H9 (cell line): Measurements from ENCODE around the gene USPL1. TPM values are rescaled to one million over a fixed set of nuclear protein-coding genes. Genes with fewer than 3 reads are reported as not detected.

Experiments
- DNase-seq: peaks from one replicate; pipeline ENCODE4 v3.0.0-alpha.2; 2017
- H2AFZ ChIP-seq: one replicate; pipeline ENCODE4 v1.6.1; 2013; ENCODE audit warnings: mild to moderate bottlenecking, low read length, control low read depth, moderate library complexity
- H2AK5ac ChIP-seq: 2 replicates; pipeline ENCODE4 v1.6.1; 2013; ENCODE audit warnings: low read length, control low read depth, mixed read lengths; ENCODE audit not compliant: insufficient read length
- H2BK120ac ChIP-seq: one replicate; pipeline ENCODE4 v1.6.1; 2013; ENCODE audit warnings: low read depth, mild to moderate bottlenecking, low read length, control low read depth, inconsistent platforms; ENCODE audit not compliant: poor library complexity, severe bottlenecking
- H2BK12ac ChIP-seq: 2 replicates; pipeline ENCODE4 v1.6.1; 2013; ENCODE audit warnings: low read length, control low read depth, mixed read lengths, low read depth; ENCODE audit not compliant: insufficient read length
- H2BK15ac ChIP-seq: 2 replicates; pipeline ENCODE4 v1.6.1; 2013; ENCODE audit warnings: low read depth, low read length, control low read depth
- H2BK20ac ChIP-seq: one replicate; pipeline ENCODE4 v1.6.1; 2013; ENCODE audit warnings: low read depth, mild to moderate bottlenecking, low read length, control low read depth, inconsistent platforms; ENCODE audit not compliant: poor library complexity, severe bottlenecking
- H2BK5ac ChIP-seq: 2 replicates; pipeline ENCODE4 v1.6.1; 2013; ENCODE audit warnings: low read length, control low read depth, mixed read lengths; ENCODE audit not compliant: insufficient read length
- H3K14ac ChIP-seq: 2 replicates; pipeline ENCODE4 v1.6.1; 2013; ENCODE audit warnings: low read length, control low read depth; ENCODE audit not compliant: insufficient read depth
- H3K18ac ChIP-seq: 2 replicates; pipeline ENCODE4 v1.6.1; 2013; ENCODE audit warnings: low read depth, mild to moderate bottlenecking, mixed read lengths, low read length, control low read depth; ENCODE audit not compliant: insufficient read length
- H3K23ac ChIP-seq: 2 replicates; pipeline ENCODE4 v1.6.1; 2013; ENCODE audit warnings: low read length, control low read depth, mixed read lengths, low read depth; ENCODE audit not compliant: insufficient read length
- H3K23me2 ChIP-seq: 2 replicates; pipeline ENCODE4 v1.6.1; 2013; ENCODE audit warnings: low read depth, mild to moderate bottlenecking, mixed read lengths, low read length, control low read depth; ENCODE audit not compliant: insufficient read length, poor library complexity, severe bottlenecking
- H3K27ac ChIP-seq: 2 replicates; pipeline ENCODE4 v1.5.1; 2013; ENCODE audit warnings: low read length, control low read depth, mixed read lengths, low read depth; ENCODE audit not compliant: insufficient read length
- H3K27me3 ChIP-seq: 2 replicates; pipeline ENCODE4 v1.6.1; 2013; ENCODE audit warnings: low read length, control low read depth, inconsistent platforms; ENCODE audit not compliant: insufficient read depth
- H3K4ac ChIP-seq: 2 replicates; pipeline ENCODE4 v1.6.1; 2013; ENCODE audit warnings: low read depth, mild to moderate bottlenecking, control low read depth, inconsistent platforms, low read length, moderate library complexity
- H3K4me1 ChIP-seq: 2 replicates; pipeline ENCODE4 v1.6.1; 2013; ENCODE audit warnings: low read length, control low read depth, inconsistent platforms; ENCODE audit not compliant: insufficient read depth
- H3K4me2 ChIP-seq: 2 replicates; pipeline ENCODE4 v1.6.1; 2013; ENCODE audit warnings: low read length, control low read depth, mixed read lengths; ENCODE audit not compliant: insufficient read length, insufficient read depth
- H3K56ac ChIP-seq: 2 replicates; pipeline ENCODE4 v1.6.1; 2013; ENCODE audit warnings: low read depth, mild to moderate bottlenecking, mixed read lengths, low read length, control low read depth; ENCODE audit not compliant: insufficient read length
- H3K79me1 ChIP-seq: 2 replicates; pipeline ENCODE4 v1.6.1; 2013; ENCODE audit warnings: low read depth, mild to moderate bottlenecking, moderate library complexity, low read length, control low read depth, inconsistent platforms; ENCODE audit not compliant: insufficient read depth, poor library complexity, severe bottlenecking
- H3K79me2 ChIP-seq: 2 replicates; pipeline ENCODE4 v1.6.1; 2013; ENCODE audit warnings: low read length, control low read depth, inconsistent platforms; ENCODE audit not compliant: insufficient read depth
- H3K9ac ChIP-seq: 2 replicates; pipeline ENCODE4 v1.6.1; 2013; ENCODE audit warnings: low read length, control low read depth, mixed read lengths; ENCODE audit not compliant: insufficient read length; ENCODE audit errors: extremely low read depth
- H3K9me3 ChIP-seq: one replicate; pipeline ENCODE4 v1.6.1; 2013; ENCODE audit warnings: low read depth, low read length, inconsistent platforms; ENCODE audit not compliant: control insufficient read depth
- H3T11ph ChIP-seq: one replicate; pipeline ENCODE4 v1.6.1; 2013; ENCODE audit warnings: mild to moderate bottlenecking, low read length, control low read depth, inconsistent platforms
- H4K20me1 ChIP-seq: one replicate; pipeline ENCODE4 v1.6.1; 2013; ENCODE audit not compliant: control insufficient read depth, insufficient read length, insufficient read depth
- H4K5ac ChIP-seq: 2 replicates; pipeline ENCODE4 v1.6.1; 2013; ENCODE audit warnings: low read depth, mild to moderate bottlenecking, mixed read lengths, low read length, control low read depth; ENCODE audit not compliant: insufficient read length
- H4K8ac ChIP-seq: replicated peaks from 2 replicates; pipeline ENCODE4 v1.6.1; 2013; ENCODE audit warnings: low read length, control low read depth, mixed read lengths, low read depth; ENCODE audit not compliant: insufficient read length
- H4K91ac ChIP-seq: 2 replicates; pipeline ENCODE4 v1.6.1; 2013; ENCODE audit warnings: low read depth, mild to moderate bottlenecking, moderate library complexity, mixed read lengths, low read length, control low read depth; ENCODE audit not compliant: insufficient read length
- H3K27ac Mint-ChIP-seq, 3 experiments: 2 replicates in 2 of 3; 3 replicates in 1 of 3; pipeline ENCODE4 v1.8.0; 2020 to 2021; ENCODE audit warnings: mixed read lengths in 3 of 3, mild to moderate bottlenecking in 1 of 3, moderate library complexity in 1 of 3
- H3K27me3 Mint-ChIP-seq: 2 replicates; pipeline ENCODE4 v1.8.0; 2021; ENCODE audit warnings: low read depth, mild to moderate bottlenecking, moderate library complexity, mixed read lengths
- H3K36me3 Mint-ChIP-seq, 3 experiments: 2 replicates in 2 of 3; 3 replicates in 1 of 3; pipeline ENCODE4 v1.8.0; 2020 to 2021; ENCODE audit warnings: low read depth in 3 of 3, mixed read lengths in 3 of 3; ENCODE audit not compliant: insufficient read depth in 1 of 3
- H3K4me1 Mint-ChIP-seq, 2 experiments: 2 replicates each; pipeline ENCODE4 v1.8.0; 2020; ENCODE audit warnings: mixed read lengths in 2 of 2
- H3K4me3 Mint-ChIP-seq, 2 experiments: 2 replicates in 1 of 2; 3 replicates in 1 of 2; pipeline ENCODE4 v1.8.0; 2020 to 2021; ENCODE audit warnings: mild to moderate bottlenecking in 2 of 2, mixed read lengths in 2 of 2, moderate library complexity in 1 of 2
- H3K9me3 Mint-ChIP-seq, 2 experiments: 2 replicates in 1 of 2; 3 replicates in 1 of 2; pipeline ENCODE4 v1.8.0; 2020; ENCODE audit warnings: mild to moderate bottlenecking in 2 of 2, mixed read lengths in 2 of 2, moderate library complexity in 1 of 2
- WGBS: extraction: QIAGEN DNeasy Blood & Tissue Kit; methylation state at CpG from one replicate; pipeline ENCODE4 v1.1.7; 2013; ENCODE audit warnings: missing lambda C conversion rate, low lambda C conversion rate, mixed read lengths; ENCODE audit not compliant: insufficient read length; ENCODE audit errors: extremely low coverage; 5-methylcytosine and 5-hydroxymethylcytosine counted together
- total RNA-seq: library from RNA; stranded (reverse); gene quantifications from 2 replicates; pipeline ENCODE4 v1.2.1, GENCODE V29; 2021
- TF ChIP-seq, protein P1 (sequence below): fragments of 200-600 bp; sonication (generic); conservative IDR thresholded peaks from 3 replicates; pipeline ENCODE4 v1.8.0; 2021; ENCODE audit warnings: antibody characterized with exemption, mild to moderate bottlenecking

Gene USPL1
- total RNA-seq, 1 experiment from 2014 or later: 17.6 TPM

DNA sequence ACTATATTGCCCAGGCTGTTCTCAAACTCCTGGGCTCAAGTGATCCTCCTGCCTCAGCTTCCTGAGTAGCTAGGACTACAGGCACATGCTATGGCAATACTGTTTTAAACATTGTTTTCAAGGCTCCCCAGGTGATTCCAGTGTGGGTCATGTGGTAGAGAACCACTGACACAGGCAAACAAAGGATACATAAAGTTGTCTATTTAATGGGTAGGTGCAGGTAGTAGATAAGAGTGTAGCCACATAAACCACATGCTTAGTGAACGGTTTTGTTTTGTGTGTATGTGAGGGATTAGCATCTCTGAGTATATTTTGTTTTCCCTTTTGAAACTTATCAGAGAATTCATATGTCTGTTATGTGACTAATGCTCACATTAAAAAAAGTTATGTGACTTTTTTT is 36.7 kb downstream of the USPL1 start:
- Histone ChIP-seq H3K79me1 (no peaks in the 10 kb centered on the region), H3K4me2 (no peak overlapping the region), H3K18ac (no peak overlapping the region), H3T11ph (no peak overlapping the region), H2BK20ac (no peak overlapping the region), H3K79me2 (no peaks in the 10 kb centered on the region), H3K9ac (no peak overlapping the region), H3K14ac (no peak overlapping the region), H2BK120ac (no peak overlapping the region), H3K56ac (no peak overlapping the region), H4K20me1 (no peaks in the 10 kb centered on the region), H3K23ac (no peak overlapping the region), H3K27ac (no peak overlapping the region), H2AK5ac (no peak overlapping the region), H2BK15ac (no peak overlapping the region), H3K23me2 (no peaks in the 10 kb centered on the region), H4K5ac (no peak overlapping the region), H3K9me3 (no peaks in the 10 kb centered on the region), H3K27me3 (no peaks in the 10 kb centered on the region), H4K8ac (no peak overlapping the region), H2BK12ac (no peak overlapping the region), H2BK5ac (no peak overlapping the region), H2AFZ (no peak overlapping the region), H4K91ac (no peak overlapping the region), H3K4ac (no peak overlapping the region), H3K4me1 (no peaks in the 10 kb centered on the region; the same call in 1 of the 2 replicates)
- Mint-ChIP-seq H3K36me3 (peaks cover 11 to 67% (median 60%) of the 10 kb centered on the region in 3 experiments; a peak in 6 of 7 replicates), H3K4me3 (no peak overlapping the region), H3K27ac (no peak overlapping the region), H3K9me3 (no peaks in the 10 kb centered on the region), H3K4me1 (peaks cover 1% of the 10 kb centered on the region in 2 experiments), H3K27me3 (no peaks in the 10 kb centered on the region)
- no peak for DNase-seq
- TF ChIP-seq, protein P1, sequence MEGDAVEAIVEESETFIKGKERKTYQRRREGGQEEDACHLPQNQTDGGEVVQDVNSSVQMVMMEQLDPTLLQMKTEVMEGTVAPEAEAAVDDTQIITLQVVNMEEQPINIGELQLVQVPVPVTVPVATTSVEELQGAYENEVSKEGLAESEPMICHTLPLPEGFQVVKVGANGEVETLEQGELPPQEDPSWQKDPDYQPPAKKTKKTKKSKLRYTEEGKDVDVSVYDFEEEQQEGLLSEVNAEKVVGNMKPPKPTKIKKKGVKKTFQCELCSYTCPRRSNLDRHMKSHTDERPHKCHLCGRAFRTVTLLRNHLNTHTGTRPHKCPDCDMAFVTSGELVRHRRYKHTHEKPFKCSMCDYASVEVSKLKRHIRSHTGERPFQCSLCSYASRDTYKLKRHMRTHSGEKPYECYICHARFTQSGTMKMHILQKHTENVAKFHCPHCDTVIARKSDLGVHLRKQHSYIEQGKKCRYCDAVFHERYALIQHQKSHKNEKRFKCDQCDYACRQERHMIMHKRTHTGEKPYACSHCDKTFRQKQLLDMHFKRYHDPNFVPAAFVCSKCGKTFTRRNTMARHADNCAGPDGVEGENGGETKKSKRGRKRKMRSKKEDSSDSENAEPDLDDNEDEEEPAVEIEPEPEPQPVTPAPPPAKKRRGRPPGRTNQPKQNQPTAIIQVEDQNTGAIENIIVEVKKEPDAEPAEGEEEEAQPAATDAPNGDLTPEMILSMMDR: no peak
- no CpG with 5 or more reads among the region's 1 CpG for WGBS
